Heart right ventricle (tissue), 16 donors: ENCODE data around the gene RSPO4. TPM values are rescaled to one million over a fixed set of nuclear protein-coding genes. Genes with fewer than 3 reads are reported as not detected.

Experiments
- ATAC-seq, 8 donors: fragments of 200-7000 bp; cut with Tn5 transposase; one replicate each; pipeline ENCODE4 v1.9.1; 2020; ENCODE audit warnings: mild to moderate bottlenecking in 8 of 8, moderate library complexity in 8 of 8, moderate number of reproducible peaks in 1 of 8
- DNase-seq, 2 donors: peaks; one replicate each; pipeline ENCODE4 v3.0.0-alpha.2; 2020
- H3K27ac ChIP-seq, 10 donors: fragments of 200-600 bp; sonication (generic) in 2 of 10; one replicate each; pipeline versions ENCODE4 v1.5.0 to v1.8.0; 2020 to 2022; ENCODE audit warnings: mild to moderate bottlenecking in 3 of 10
- H3K27me3 ChIP-seq, 7 donors: fragments of 200-600 bp; one replicate each; pipeline ENCODE4 v1.8.0; 2021 to 2022; ENCODE audit warnings: mild to moderate bottlenecking in 2 of 7
- H3K36me3 ChIP-seq, 9 donors: fragments of 200-600 bp; sonication (generic) in 1 of 9; one replicate each; pipeline versions ENCODE4 v1.5.0 to v1.8.0; 2020 to 2022; ENCODE audit warnings: mild to moderate bottlenecking in 2 of 9
- H3K4me1 ChIP-seq, 9 donors: fragments of 200-600 bp; sonication (generic) in 1 of 9; one replicate each; pipeline versions ENCODE4 v1.5.0 to v1.8.0; 2020 to 2022; ENCODE audit warnings: mild to moderate bottlenecking in 4 of 9
- H3K4me3 ChIP-seq, 10 donors: fragments of 200-600 bp; sonication (generic) in 2 of 10; one replicate each; pipeline versions ENCODE4 v1.5.0 to v1.8.0; 2020 to 2022; ENCODE audit warnings: mild to moderate bottlenecking in 7 of 10, moderate library complexity in 2 of 10
- H3K9me3 ChIP-seq, 11 donors: fragments of 200-600 bp in 10 of 11; sonication (generic) in 2 of 11; one replicate each; pipeline versions ENCODE4 v1.5.0 to v1.8.0; 2013 to 2022; ENCODE audit warnings: mild to moderate bottlenecking in 2 of 11, control low read depth in 1 of 11, moderate library complexity in 1 of 11
- WGBS, 2 donors: extraction: QIAGEN DNeasy Blood & Tissue Kit; methylation state at CpG; one replicate each; pipeline ENCODE4 v1.1.7; 2013; ENCODE audit warnings: inconsistent platforms in 1 of 2; 5-methylcytosine and 5-hydroxymethylcytosine counted together
- intact Hi-C, 10 donors: fragments of 100-400 bp; cut with DNase I; formaldehyde crosslinking; loops; one replicate each; pipeline versions ENCODE4 v1.11.1 to v1.14.2; 2022
- polyA plus RNA-seq, 2 donors: library from polyadenylated mRNA; stranded (reverse); fragments of 200-250 nt; gene quantifications; one replicate each; pipeline ENCODE4 v1.2.3, GENCODE V29; 2013
- total RNA-seq, 10 donors: library from RNA; stranded (reverse); fragmentation: NEBNext Ultra II Directional in 3 of 10; extraction: Animal tissue kit (Norgen Biotek cat#: 25700) in 3 of 10; gene quantifications; one replicate each; pipeline versions ENCODE4 v1.2.1 to v1.2.4, GENCODE V29; 2021 to 2023
- TF ChIP-seq, protein P1 (sequence below), 9 donors: fragments of 200-600 bp; sonication (generic) in 2 of 9; IDR thresholded peaks; one replicate each; pipeline versions ENCODE4 v1.5.0 to v1.8.0; 2021 to 2022; ENCODE audit warnings: antibody characterized with exemption in 9 of 9, mild to moderate bottlenecking in 5 of 9, moderate library complexity in 1 of 9
- donor health status: Arrhythmogenic right ventricular cardiomyopathy.
- donor health status: ischemic (EF 13 %, LVEDD 7.1; RV severe dilation, severe dysfunction).
- donor health status: healthy with polysubstance abuse.
- donor health status: DM: no; HTN: yes; CAD: no.
- donor health status: DM: no; HTN: no; CAD: no.
- donor health status: ischemic (EF 25% LVEDD 6.9; RV normal size, moderate dysfunction).
- donor health status: ischemic (EF 25% LVEDD 5.7; RV mildly dilated, moderate dysfunction).
- donor health status: healthy.
- donor health status: DM: yes; HTN: yes; CAD: no.
- donor health status: Ischemic cardiomyopathy.
- donor health status: ischemic (EF 35%, LVEDD 5.7; RV mildly dilated, moderate dysfunction).
- donor health status: nonischemic (EF 11% LVEDD 7.7; RV severe dilation, severe dysfunction).
- donor health status: DM: yes; HTN: yes; CAD: no.
- donor health status: PGD.
- donor health status: ischemic (EF 29% LVEDD 5.4; RV normal size, mild dysfunction).
- donor health status: nonischemic (EF 23%, LVEDD 6.1; RV moderate dilation, normal function).

Gene RSPO4
- total and polyA plus RNA-seq, 12 donors: 0.07 to 0.61 TPM; not detected in 10

DNA sequence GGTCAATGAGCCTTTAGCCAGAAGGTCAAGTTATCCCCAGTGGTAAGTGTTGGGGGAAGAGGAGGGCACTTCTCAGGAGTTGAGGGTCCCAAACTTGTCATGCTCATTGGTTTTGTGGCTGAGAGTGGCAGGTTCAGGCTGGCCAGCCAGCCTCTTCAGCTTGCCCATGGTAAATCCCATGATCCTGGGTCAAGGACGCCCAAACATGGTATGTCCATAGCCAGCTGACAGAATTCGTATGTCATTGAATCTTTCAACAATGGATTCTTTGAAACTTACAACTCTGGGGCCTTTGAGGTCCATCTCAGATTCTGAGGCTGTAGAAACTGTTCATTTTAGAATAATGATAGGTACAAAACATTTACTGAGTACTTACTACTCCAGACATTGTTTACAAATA, 36.1 kb upstream of the RSPO4 start:
- no peak overlapping the region for H3K27ac ChIP-seq
- H3K4me3 ChIP-seq: no peak overlapping the region
- TF ChIP-seq, protein P1, sequence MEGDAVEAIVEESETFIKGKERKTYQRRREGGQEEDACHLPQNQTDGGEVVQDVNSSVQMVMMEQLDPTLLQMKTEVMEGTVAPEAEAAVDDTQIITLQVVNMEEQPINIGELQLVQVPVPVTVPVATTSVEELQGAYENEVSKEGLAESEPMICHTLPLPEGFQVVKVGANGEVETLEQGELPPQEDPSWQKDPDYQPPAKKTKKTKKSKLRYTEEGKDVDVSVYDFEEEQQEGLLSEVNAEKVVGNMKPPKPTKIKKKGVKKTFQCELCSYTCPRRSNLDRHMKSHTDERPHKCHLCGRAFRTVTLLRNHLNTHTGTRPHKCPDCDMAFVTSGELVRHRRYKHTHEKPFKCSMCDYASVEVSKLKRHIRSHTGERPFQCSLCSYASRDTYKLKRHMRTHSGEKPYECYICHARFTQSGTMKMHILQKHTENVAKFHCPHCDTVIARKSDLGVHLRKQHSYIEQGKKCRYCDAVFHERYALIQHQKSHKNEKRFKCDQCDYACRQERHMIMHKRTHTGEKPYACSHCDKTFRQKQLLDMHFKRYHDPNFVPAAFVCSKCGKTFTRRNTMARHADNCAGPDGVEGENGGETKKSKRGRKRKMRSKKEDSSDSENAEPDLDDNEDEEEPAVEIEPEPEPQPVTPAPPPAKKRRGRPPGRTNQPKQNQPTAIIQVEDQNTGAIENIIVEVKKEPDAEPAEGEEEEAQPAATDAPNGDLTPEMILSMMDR (IDR thresholded peaks at IDR 0.05): no peak
- peaks cover 0 to 7% (median 0%) of the 10 kb centered on the region in 7 donors for H3K27me3 ChIP-seq
- ATAC-seq: no peak
- 65 to 73% methylated on average over 2 of the region's 2 CpGs for WGBS, 2 donors
- no peak for DNase-seq
- H3K9me3 ChIP-seq: no peaks in the 10 kb centered on the region
- intact Hi-C loops: no loop called here
- H3K4me1 ChIP-seq: peaks cover 0 to 8% (median 0%) of the 10 kb centered on the region in 9 donors
- H3K36me3 ChIP-seq: no peaks in the 10 kb centered on the region

DNA sequence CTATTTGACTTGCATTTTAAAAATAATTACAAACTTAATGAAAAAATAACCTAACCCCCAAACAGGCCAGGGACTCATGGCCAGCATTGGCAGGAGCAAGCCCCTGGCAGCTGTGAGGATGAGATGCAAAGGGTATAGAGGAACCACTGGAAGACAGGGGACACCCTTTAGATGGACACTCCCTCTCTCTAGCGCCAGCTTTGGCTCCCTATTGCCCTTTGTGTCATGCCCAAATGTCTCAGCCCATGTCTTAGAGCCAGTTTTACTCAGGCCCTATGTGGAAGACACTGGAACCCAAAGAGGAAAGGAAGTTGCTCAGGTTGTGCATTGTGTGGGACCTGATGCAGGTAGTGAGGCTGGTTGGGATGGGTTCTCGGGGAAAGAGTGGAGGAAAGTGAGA, 34.9 kb upstream of the RSPO4 start:
- TF ChIP-seq, protein P1 (IDR thresholded peaks at IDR 0.05): no peak
- no peaks in the 10 kb centered on the region for H3K9me3 ChIP-seq
- 47 to 62% methylated on average over 2 of the region's 2 CpGs for WGBS, 2 donors
- no peak overlapping the region for H3K4me3 ChIP-seq
- H3K4me1 ChIP-seq: peaks cover 0 to 8% (median 0%) of the 10 kb centered on the region in 9 donors
- H3K36me3 ChIP-seq: no peaks in the 10 kb centered on the region
- intact Hi-C loops: no loop called here
- DNase-seq: no peak
- ATAC-seq: no peak
- peaks cover 0 to 8% (median 0%) of the 10 kb centered on the region in 7 donors for H3K27me3 ChIP-seq
- H3K27ac ChIP-seq: no peak overlapping the region

DNA sequence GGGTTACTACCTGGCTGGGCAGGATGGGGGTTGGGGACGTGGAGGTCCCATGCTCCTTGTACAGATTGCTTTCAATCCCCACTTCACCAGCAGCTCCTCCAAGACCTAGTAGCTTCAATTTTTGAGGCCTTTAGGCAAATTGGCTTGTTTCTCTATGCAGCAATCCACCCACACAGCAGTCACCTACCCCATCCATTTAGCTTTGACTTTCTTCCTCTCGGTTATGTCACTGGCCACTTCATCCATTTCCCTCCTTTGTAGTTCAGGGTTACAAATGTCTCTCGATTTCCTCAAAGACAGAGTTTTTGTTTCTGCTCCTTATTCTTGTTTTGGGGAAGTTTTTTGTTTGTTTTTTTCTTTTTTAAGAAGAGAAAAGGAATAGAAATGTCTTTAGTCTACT, 33.4 kb upstream of the RSPO4 start:
- no peak overlapping the region for H3K27ac ChIP-seq
- no peak overlapping the region for H3K4me3 ChIP-seq
- 62 to 78% methylated on average over 3 of the region's 3 CpGs for WGBS, 2 donors
- H3K36me3 ChIP-seq: no peaks in the 10 kb centered on the region
- no peaks in the 10 kb centered on the region for H3K9me3 ChIP-seq
- no peak for DNase-seq
- intact Hi-C loops: no loop called here
- peaks cover 0 to 8% (median 0%) of the 10 kb centered on the region in 9 donors for H3K4me1 ChIP-seq
- H3K27me3 ChIP-seq: peaks cover 0 to 23% (median 0%) of the 10 kb centered on the region in 7 donors
- ATAC-seq: no peak
- TF ChIP-seq, protein P1 (IDR thresholded peaks at IDR 0.05): no peak

DNA sequence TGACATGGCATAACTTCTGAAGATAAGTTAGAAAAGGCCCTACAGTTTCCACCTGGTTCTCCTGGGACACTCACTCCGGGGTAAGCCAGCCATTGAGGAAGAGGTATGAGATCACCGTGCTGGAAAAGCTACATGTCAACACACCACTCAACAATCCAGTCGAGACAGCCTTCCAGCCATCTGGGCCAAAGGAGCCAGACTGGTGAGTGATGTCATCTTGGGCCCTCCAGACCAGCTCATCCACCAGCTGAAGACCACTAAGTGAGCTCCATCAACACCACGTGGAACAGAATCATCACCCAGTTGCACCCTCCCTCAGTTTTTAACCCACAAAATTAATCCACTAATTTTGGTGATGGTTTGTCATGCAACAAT, 32.3 kb upstream of the RSPO4 start:
- Histone ChIP-seq H3K36me3 (no peaks in the 10 kb centered on the region), H3K4me1 (peaks cover 0 to 8% (median 0%) of the 10 kb centered on the region in 9 donors), H3K27me3 (peaks cover 0 to 33% (median 0%) of the 10 kb centered on the region in 7 donors), H3K9me3 (no peaks in the 10 kb centered on the region), H3K4me3 (no peak overlapping the region), H3K27ac (no peak overlapping the region)
- TF ChIP-seq, protein P1 (IDR thresholded peaks at IDR 0.05): no peak
- WGBS, 2 donors: 15 to 25% methylated on average over 4 of the region's 4 CpGs
- intact Hi-C loops: no loop called here
- ATAC-seq (no peak), DNase-seq (no peak)
